Stomach (tissue), 9 donors: Measurements from ENCODE around the gene FBXL15. TPM values are rescaled to one million over a fixed set of nuclear protein-coding genes. Genes with fewer than 3 reads are reported as not detected.

Experiments
- DNase-seq, 2 donors: peaks; one replicate each; pipeline versions ENCODE4 v3.0.0 to v3.0.0-alpha.2; 2013 to 2019
- H3K27ac ChIP-seq, 5 donors: fragments of 200-600 bp in 4 of 5; sonication (generic) in 4 of 5; one replicate each; pipeline ENCODE4 v1.5.1; 2013 to 2019; ENCODE audit warnings: mild to moderate bottlenecking in 1 of 5, moderate library complexity in 1 of 5
- H3K27me3 ChIP-seq, 3 donors: fragments of 200-600 bp; sonication (generic); one replicate each; pipeline ENCODE4 v1.5.1; 2017 to 2019; ENCODE audit warnings: mixed run types in 1 of 3
- H3K36me3 ChIP-seq, 4 donors: fragments of 200-600 bp; sonication (generic); 1 replicate in 3 of 4; 2 replicates in 1 of 4; pipeline ENCODE4 v1.5.1; 2016 to 2019
- H3K4me1 ChIP-seq, 4 donors: fragments of 200-600 bp; sonication (generic); one replicate each; pipeline ENCODE4 v1.5.1; 2016 to 2019
- H3K4me3 ChIP-seq, 4 donors: fragments of 200-600 bp; sonication (generic) in 3 of 4; one replicate each; pipeline ENCODE4 v1.5.1; 2016 to 2019; ENCODE audit warnings: mild to moderate bottlenecking in 1 of 4
- H3K9me3 ChIP-seq, 4 donors: fragments of 200-600 bp; sonication (generic); one replicate each; pipeline ENCODE4 v1.5.1; 2016 to 2019
- CTCF ChIP-seq, 7 experiments: fragments of 450-650 bp in 4 of 7; fragments of 200-600 bp in 3 of 7; sonication (generic) in 3 of 7; IDR thresholded peaks; one replicate each; pipeline ENCODE4 v1.5.1; 2016 to 2019; ENCODE audit warnings: antibody characterized with exemption in 7 of 7, control low read depth in 2 of 7, mild to moderate bottlenecking in 1 of 7
- EP300 ChIP-seq: sonication (generic); formaldehyde crosslinking; IDR thresholded peaks from one replicate; pipeline ENCODE4 v1.6.1; 2017; ENCODE audit warnings: antibody characterized with exemption
- POLR2A ChIP-seq, 4 donors: fragments of 450-650 bp; IDR thresholded peaks; one replicate each; pipeline ENCODE4 v1.6.1; 2016; ENCODE audit warnings: antibody characterized with exemption in 4 of 4, control low read depth in 2 of 4, mild to moderate bottlenecking in 1 of 4, moderate library complexity in 1 of 4
- POLR2AphosphoS5 ChIP-seq, 3 donors: sonication (generic); formaldehyde crosslinking; IDR thresholded peaks; one replicate each; pipeline ENCODE4 v1.6.1; 2016; ENCODE audit warnings: antibody characterized with exemption in 3 of 3
- WGBS, 5 donors: extraction: QIAGEN DNeasy Blood & Tissue Kit in 3 of 5; methylation state at CpG; one replicate each; pipeline versions ENCODE4 v1.1.5 to v1.1.7; 2013 to 2018; 5-methylcytosine and 5-hydroxymethylcytosine counted together
- intact Hi-C: fragments of 100-400 bp; cut with DNase I; formaldehyde crosslinking; loops from one replicate; pipeline ENCODE4 v1.15.1; 2023; ENCODE audit warnings: low total_unique reads
- polyA plus RNA-seq, 3 donors: library from polyadenylated mRNA; stranded (reverse); fragments of 200-250 nt; gene quantifications; one replicate each; pipeline ENCODE4 v1.2.3, GENCODE V29; 2013
- total RNA-seq, 5 donors: library from RNA; depleted of rRNA; stranded (reverse); fragments of >200 nt; gene quantifications; one replicate each; pipeline versions ENCODE4 v1.1.0 to v1.2.3, GENCODE V29; 2014 to 2016
- donor health status: healthy with polysubstance abuse.
- donor health status: Bipolar disorder and iron deficiency.
- donor health status: healthy.

FBXL15 gene
- total and polyA plus RNA-seq, 8 donors = 3.5 to 315 (median 19.8) TPM

- Histone ChIP-seq H3K27me3 (no peaks in the 10 kb centered on the region), H3K36me3 (peaks cover 0 to 28% (median 21%) of the 10 kb centered on the region in 4 donors), H3K4me3 (no peak overlapping the region), H3K9me3 (no peaks in the 10 kb centered on the region), H3K27ac (no peak overlapping the region), H3K4me1 (peaks cover 20 to 44% (median 32%) of the 10 kb centered on the region in 4 donors)
- intact Hi-C loops = no loop called here
- WGBS, 5 donors = 82 to 92% (median 86%) methylated on average over 7 of the region's 7 CpGs
- DNase-seq = no peak
- TF ChIP-seq EP300 = no peak
Observed at GRCh38 chr10:102426803-102427287, 6.2 kb downstream of the FBXL15 start.

GRCh38 chr10:102429468-102429867, 8.8 kb downstream of the FBXL15 start:
- intact Hi-C loops = no loop called here
- WGBS, 5 donors = 82 to 91% (median 88%) methylated on average over 6 to 8 of the region's 8 CpGs
- DNase-seq = no peak
- Histone ChIP-seq H3K4me3 (no peak overlapping the region), H3K27ac (no peak overlapping the region), H3K27me3 (peaks cover 0 to 11% (median 0%) of the 10 kb centered on the region in 3 donors), H3K4me1 (peaks cover 5 to 31% (median 21%) of the 10 kb centered on the region in 4 donors), H3K9me3 (no peaks in the 10 kb centered on the region), H3K36me3 (peaks cover 0 to 13% (median 7%) of the 10 kb centered on the region in 4 donors)
- no peak for TF ChIP-seq EP300
- no peak for TF ChIP-seq CTCF (IDR thresholded peaks at IDR 0.05)

- TF ChIP-seq POLR2A (IDR thresholded peaks at IDR 0.05) (no peak), CTCF (IDR thresholded peaks at IDR 0.05) (no peak), POLR2AphosphoS5 (IDR thresholded peaks at IDR 0.05) (no peak), EP300 (no peak)
- Histone ChIP-seq H3K9me3 (no peaks in the 10 kb centered on the region), H3K27ac (peak overlapping the region; percentile 75 to 90 (median 85)), H3K36me3 (peaks cover 0 to 5% (median 0%) of the 10 kb centered on the region in 4 donors), H3K27me3 (peaks cover 0 to 32% (median 3%) of the 10 kb centered on the region in 3 donors), H3K4me1 (peaks cover 5 to 47% (median 24%) of the 10 kb centered on the region in 4 donors), H3K4me3 (peak overlapping the region; percentile 78 to 90 (median 84))
- DNase-seq = peak in 1 of 2 donors; percentile 47
- WGBS, 5 donors = 17 to 25% (median 19%) methylated on average over 4 of the region's 4 CpGs
- intact Hi-C loops = no loop called here
Observed at GRCh38 chr10:102431452-102432124, 11.0 kb downstream of the FBXL15 start.

- Histone ChIP-seq H3K4me3 (peak within 1 kb of the TSS; percentile 78 to 90 (median 84)), H3K36me3 (no peaks in the 10 kb centered on the region), H3K9me3 (no peaks in the 10 kb centered on the region), H3K27me3 (peaks cover 0 to 35% (median 3%) of the 10 kb centered on the region in 3 donors), H3K4me1 (peaks cover 5 to 47% (median 24%) of the 10 kb centered on the region in 4 donors), H3K27ac (peak within 1 kb of the TSS; percentile 75 to 90 (median 85))
- peak; percentile 97 to 99 for DNase-seq
- WGBS, 5 donors = 0% methylated on average over 48 to 52 of the region's 52 CpGs
- no peak for TF ChIP-seq POLR2A (IDR thresholded peaks at IDR 0.05)
- peak; percentile 70 to 96 (median 72) for TF ChIP-seq POLR2AphosphoS5 (IDR thresholded peaks at IDR 0.05)
- TF ChIP-seq CTCF (IDR thresholded peaks at IDR 0.05) = no peak
- no peak for TF ChIP-seq EP300
- intact Hi-C loops = no loop called here
Observed at GRCh38 chr10:102432162-102432950, 11.7 kb downstream of the FBXL15 start, which contains the start of gene CUEDC2. CUEDC2 (minus strand) TSS chr10:102432574; CDS start chr10:102425188, 7,386 bp downstream.
